HEK293 (cell line): ENCODE data around the gene SPA17.

Experiments used
- CTCF ChIA-PET: fragments of 350-600 bp; formaldehyde crosslinking; extraction: SDS; loops from one replicate; lab custom pipeline; 2021; ENCODE audit warnings: antibody characterized with exemption; lab: Yijun Ruan, JAX
- POLR2A ChIA-PET: fragments of 300-600 bp; formaldehyde crosslinking; extraction: SDS; loops from one replicate; lab custom pipeline; 2020; ENCODE audit warnings: antibody characterized with exemption, inconsistent platforms; lab: Yijun Ruan, JAX
- H3K27ac ChIP-seq: fragments of 200-500 bp; sonication (Bioruptor generic); 2 replicates; pipeline ENCODE4 v1.5.1; 2014; ENCODE audit warnings: low read depth, low read length, control low read depth, inconsistent platforms; ENCODE audit errors: extremely low read depth
- H3K36me3 ChIP-seq, 2 experiments: fragments of 200-500 bp in 1 of 2; sonication (Bioruptor generic) in 1 of 2; 1 replicate in 1 of 2; 2 replicates in 1 of 2; pipeline ENCODE4 v1.5.1; 2014 to 2017; ENCODE audit warnings: inconsistent platforms in 2 of 2, low read length in 2 of 2; ENCODE audit not compliant: control insufficient read depth in 2 of 2, insufficient read depth in 1 of 2
- H3K4me1 ChIP-seq: fragments of 200-500 bp; sonication (Bioruptor generic); 2 replicates; pipeline ENCODE4 v1.5.1; 2014; ENCODE audit warnings: mild to moderate bottlenecking, low read length, inconsistent platforms; ENCODE audit not compliant: control insufficient read depth, insufficient read depth
- H3K4me3 ChIP-seq: 2 replicates; pipeline ENCODE4 v1.5.1; 2011; ENCODE audit warnings: low read depth, mild to moderate bottlenecking, control low read depth, low read length, moderate library complexity
- H3K9me3 ChIP-seq: fragments of 200-500 bp; sonication (Bioruptor generic); 2 replicates; pipeline ENCODE4 v1.5.1; 2014; ENCODE audit warnings: low read depth, low read length, inconsistent platforms; ENCODE audit not compliant: control insufficient read depth, insufficient read depth
- SCRT2 ChIP-seq: fragments of 450-650 bp; formaldehyde crosslinking; IDR thresholded peaks from 2 replicates; pipeline ENCODE4 v1.5.1; 2016; ENCODE audit warnings: missing biosample characterization, missing genetic modification characterization
- SP7 ChIP-seq: fragments of 450-650 bp; formaldehyde crosslinking; IDR thresholded peaks from 2 replicates; pipeline ENCODE4 v1.5.1; 2016; ENCODE audit warnings: missing biosample characterization, missing genetic modification characterization
- ZBTB17 ChIP-seq: fragments of 450-650 bp; formaldehyde crosslinking; IDR thresholded peaks from 2 replicates; pipeline ENCODE4 v1.5.1; 2016; ENCODE audit warnings: missing biosample characterization, missing genetic modification characterization
- ZFHX2 ChIP-seq: fragments of 450-650 bp; formaldehyde crosslinking; conservative IDR thresholded peaks from 2 replicates; pipeline ENCODE4 v1.5.1; 2016; ENCODE audit warnings: missing biosample characterization, missing genetic modification characterization
- ZFP69B ChIP-seq: fragments of 450-650 bp; formaldehyde crosslinking; IDR thresholded peaks from 2 replicates; pipeline ENCODE4 v1.5.1; 2016; ENCODE audit warnings: missing biosample characterization, missing genetic modification characterization
- ZNF112 ChIP-seq: fragments of 450-650 bp; formaldehyde crosslinking; IDR thresholded peaks from 2 replicates; pipeline ENCODE4 v1.5.0; 2017; ENCODE audit warnings: missing biosample characterization, missing genetic modification characterization
- ZNF169 ChIP-seq: fragments of 450-650 bp; formaldehyde crosslinking; IDR thresholded peaks from 2 replicates; pipeline ENCODE4 v1.5.1; 2016; ENCODE audit warnings: missing biosample characterization, missing genetic modification characterization
- ZNF2 ChIP-seq: fragments of 450-650 bp; formaldehyde crosslinking; IDR thresholded peaks from 2 replicates; pipeline ENCODE4 v1.5.1; 2016; ENCODE audit warnings: missing biosample characterization, missing genetic modification characterization
- ZNF239 ChIP-seq: fragments of 450-650 bp; formaldehyde crosslinking; IDR thresholded peaks from 2 replicates; pipeline ENCODE4 v1.5.1; 2016; ENCODE audit warnings: missing biosample characterization, missing genetic modification characterization
- ZNF324 ChIP-seq: fragments of 450-650 bp; formaldehyde crosslinking; IDR thresholded peaks from 2 replicates; pipeline ENCODE4 v1.5.1; 2016; ENCODE audit warnings: missing biosample characterization, missing genetic modification characterization
- ZNF514 ChIP-seq: fragments of 450-650 bp; formaldehyde crosslinking; IDR thresholded peaks from 2 replicates; pipeline ENCODE4 v1.5.1; 2016; ENCODE audit warnings: missing biosample characterization, missing genetic modification characterization
- ZNF521 ChIP-seq: fragments of 450-650 bp; formaldehyde crosslinking; IDR thresholded peaks from 2 replicates; pipeline ENCODE4 v1.5.1; 2017; ENCODE audit warnings: missing biosample characterization, mild to moderate bottlenecking, missing genetic modification characterization
- ZNF580 ChIP-seq: fragments of 450-650 bp; formaldehyde crosslinking; IDR thresholded peaks from 2 replicates; pipeline ENCODE4 v1.5.1; 2016; ENCODE audit warnings: missing biosample characterization, missing genetic modification characterization
- ZNF707 ChIP-seq: fragments of 450-650 bp; formaldehyde crosslinking; IDR thresholded peaks from 2 replicates; pipeline ENCODE4 v1.5.1; 2016; ENCODE audit warnings: missing biosample characterization, missing genetic modification characterization
- ZNF747 ChIP-seq: fragments of 450-650 bp; formaldehyde crosslinking; IDR thresholded peaks from 2 replicates; pipeline ENCODE4 v1.5.1; 2016; ENCODE audit warnings: missing biosample characterization, missing genetic modification characterization
- ZNF776 ChIP-seq: fragments of 450-650 bp; formaldehyde crosslinking; IDR thresholded peaks from 2 replicates; pipeline ENCODE4 v1.5.0; 2017; ENCODE audit warnings: missing biosample characterization, missing genetic modification characterization, borderline replicate concordance
- ZSCAN16 ChIP-seq: fragments of 450-650 bp; formaldehyde crosslinking; IDR thresholded peaks from 2 replicates; pipeline ENCODE4 v1.5.1; 2016; ENCODE audit warnings: missing biosample characterization, missing genetic modification characterization
- TF ChIP-seq, protein P1 (sequence below): fragments of 450-650 bp; formaldehyde crosslinking; IDR thresholded peaks from 2 replicates; pipeline ENCODE4 v1.5.1; 2016; ENCODE audit warnings: missing biosample characterization, missing genetic modification characterization, low read depth

SPA17 gene

GRCh38 chr11:124678416-124678815 lies 4.7 kb downstream of the SPA17 start (continued):
- TF ChIP-seq SCRT2 (tag by site-specific recombination) (no peak), ZNF776 (tag by site-specific recombination) (no peak), ZNF747 (no peak), ZSCAN16 (tag by site-specific recombination) (no peak), ZNF580 (no peak)

DNA sequence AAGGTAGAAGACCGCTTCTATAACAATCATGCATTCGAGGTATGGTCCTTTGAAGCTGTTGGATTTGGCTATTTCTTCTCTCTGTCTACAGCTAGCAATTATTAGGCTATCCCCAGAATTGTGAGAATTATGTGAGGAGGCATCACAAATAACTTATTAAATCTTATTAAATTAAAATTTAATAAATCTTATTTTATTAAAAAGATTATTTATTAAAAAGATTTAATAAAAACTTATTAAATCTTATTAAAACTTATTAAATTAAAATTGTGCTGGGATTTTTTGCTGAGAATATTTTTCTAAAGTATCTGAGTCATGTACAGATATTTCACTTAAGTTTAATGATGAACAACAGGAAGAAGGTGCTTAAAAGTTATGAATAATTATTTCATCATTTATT lies 7.7 kb downstream of the SPA17 start:
- ChIA-PET CTCF (no interaction called here), POLR2A (no interaction called here)
- H3K27ac ChIP-seq: no peak overlapping the region

DNA sequence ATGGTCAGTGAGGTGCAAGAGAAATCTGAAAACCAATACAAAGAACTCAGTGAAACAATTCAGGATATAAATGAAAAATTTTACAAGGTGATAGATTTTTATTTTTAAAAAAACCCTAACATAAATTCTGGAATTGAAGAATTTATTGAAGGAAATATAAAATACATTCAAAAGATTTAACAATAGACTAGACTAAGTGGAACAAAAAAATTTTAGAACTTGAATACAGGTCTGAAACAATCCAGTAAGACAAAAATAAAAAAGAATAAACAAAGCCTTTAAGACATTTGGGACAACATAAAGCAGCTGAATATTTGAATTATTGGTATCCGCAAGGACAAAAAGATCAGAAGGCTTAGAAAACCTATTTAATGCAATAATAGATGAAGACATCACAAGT lies 8.7 kb downstream of the SPA17 start:
- no peak overlapping the region for H3K4me3 ChIP-seq
- no peaks in the 10 kb centered on the region for H3K9me3 ChIP-seq
- POLR2A ChIA-PET: no interaction called here
- CTCF ChIA-PET: no interaction called here
- no peak for TF ChIP-seq ZNF169 (tag by site-specific recombination)
- no peak for TF ChIP-seq ZNF707 (tag by site-specific recombination)
- TF ChIP-seq ZNF514 (tag by site-specific recombination): no peak
- TF ChIP-seq ZNF112 (tag by site-specific recombination): no peak
- TF ChIP-seq ZNF324 (tag by site-specific recombination): no peak
- no peak for TF ChIP-seq ZNF239
- TF ChIP-seq ZNF2: no peak
- no peak for TF ChIP-seq ZBTB17 (tag by site-specific recombination)
- no peak for TF ChIP-seq ZFP69B (tag by site-specific recombination)
- no peaks in the 10 kb centered on the region for H3K4me1 ChIP-seq
- H3K27ac ChIP-seq: no peak overlapping the region
- peaks cover 0 to 5% of the 10 kb centered on the region in 2 experiments; a peak in 1 of 3 replicates for H3K36me3 ChIP-seq

More for the DNA sequence above, 7.7 kb downstream of the SPA17 start:
- TF ChIP-seq ZNF521 (tag by site-specific recombination): no peak
- Histone ChIP-seq H3K36me3 (peaks cover 0 to 5% of the 10 kb centered on the region in 2 experiments; a peak in 1 of 3 replicates), H3K9me3 (no peaks in the 10 kb centered on the region), H3K4me3 (no peak overlapping the region), H3K4me1 (no peaks in the 10 kb centered on the region)

GRCh38 chr11:124693142-124693541 lies 19.4 kb downstream of the SPA17 start:
- Histone ChIP-seq H3K36me3 (peaks cover 0 to 3% of the 10 kb centered on the region in 2 experiments; a peak in 1 of 3 replicates), H3K27ac (no peak overlapping the region)
- CTCF ChIA-PET: no interaction called here

GRCh38 chr11:124699547-124699946 lies 25.8 kb downstream of the SPA17 start:
- Histone ChIP-seq H3K4me1 (no peaks in the 10 kb centered on the region), H3K9me3 (no peaks in the 10 kb centered on the region), H3K36me3 (peaks cover 0 to 3% of the 10 kb centered on the region in 2 experiments; a peak in 1 of 3 replicates), H3K4me3 (no peak overlapping the region), H3K27ac (no peak overlapping the region)
- no peak for TF ChIP-seq SP7 (tag by site-specific recombination)
- TF ChIP-seq ZFHX2 (tag by site-specific recombination): no peak
- POLR2A ChIA-PET: interaction anchor here (0.7 kb wide), 1 partner anchor 49 kb away, joined by 3 read pairs; no protein-coding TSS in a partner anchor
- CTCF ChIA-PET: interaction anchor here (0.6 to 1.0 kb wide), 4 partner anchors 59 to 67 kb away, joined by 3 to 5 read pairs (median 4); no protein-coding TSS in a partner anchor

More at GRCh38 chr11:124693142-124693541, 19.4 kb downstream of the SPA17 start:
- Histone ChIP-seq H3K4me3 (no peak overlapping the region), H3K4me1 (no peaks in the 10 kb centered on the region), H3K9me3 (no peaks in the 10 kb centered on the region)
- no peak for TF ChIP-seq ZNF747
- TF ChIP-seq, protein P1, sequence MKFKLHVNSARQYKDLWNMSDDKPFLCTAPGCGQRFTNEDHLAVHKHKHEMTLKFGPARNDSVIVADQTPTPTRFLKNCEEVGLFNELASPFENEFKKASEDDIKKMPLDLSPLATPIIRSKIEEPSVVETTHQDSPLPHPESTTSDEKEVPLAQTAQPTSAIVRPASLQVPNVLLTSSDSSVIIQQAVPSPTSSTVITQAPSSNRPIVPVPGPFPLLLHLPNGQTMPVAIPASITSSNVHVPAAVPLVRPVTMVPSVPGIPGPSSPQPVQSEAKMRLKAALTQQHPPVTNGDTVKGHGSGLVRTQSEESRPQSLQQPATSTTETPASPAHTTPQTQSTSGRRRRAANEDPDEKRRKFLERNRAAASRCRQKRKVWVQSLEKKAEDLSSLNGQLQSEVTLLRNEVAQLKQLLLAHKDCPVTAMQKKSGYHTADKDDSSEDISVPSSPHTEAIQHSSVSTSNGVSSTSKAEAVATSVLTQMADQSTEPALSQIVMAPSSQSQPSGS (tag by site-specific recombination): peak; percentile 71
- POLR2A ChIA-PET: no interaction called here
